GM19467 (cell line): ENCODE measurements around the gene TMEM63B.
"Not testable (repeated sequence)": the region's sequence is repeated elsewhere in the genome, so short reads cannot be mapped to it uniquely, and the experiment has no call there.

ENCODE experiments used
- ATAC-seq: cut with Tn5 transposase; IDR thresholded peaks from one replicate; pipeline ENCODE4 v1.9.1; 2021; ENCODE audit warnings: mild to moderate bottlenecking, moderate library complexity; ENCODE audit not compliant: unreplicated experiment

Gene TMEM63B

DNA sequence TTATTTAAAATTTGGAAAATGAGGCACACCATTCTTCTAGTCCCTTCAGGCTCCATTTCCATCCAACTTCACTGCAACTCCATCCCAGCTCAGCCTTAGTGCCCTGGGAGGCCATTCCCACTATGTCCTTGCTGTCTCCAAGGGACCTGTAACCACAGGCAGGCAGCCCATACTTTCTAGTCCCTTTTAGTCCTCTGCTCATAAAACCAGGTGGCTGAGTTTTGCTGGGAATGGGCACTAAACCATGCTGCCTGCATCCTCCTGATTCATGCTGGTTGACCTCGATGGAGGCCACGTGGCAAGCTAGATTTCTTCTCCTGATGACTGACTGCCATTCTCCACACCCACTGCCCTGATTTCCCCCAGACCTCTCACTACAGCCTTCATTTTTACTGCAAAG, 61.9 kb downstream of the TMEM63B start:
- ATAC-seq = no peak

GRCh38 chr6:44190715-44191114, 63.4 kb downstream of the TMEM63B start:
- no peak for ATAC-seq

GRCh38 chr6:44192428-44193041, 65.2 kb downstream of the TMEM63B start:
- ATAC-seq = no peak

DNA sequence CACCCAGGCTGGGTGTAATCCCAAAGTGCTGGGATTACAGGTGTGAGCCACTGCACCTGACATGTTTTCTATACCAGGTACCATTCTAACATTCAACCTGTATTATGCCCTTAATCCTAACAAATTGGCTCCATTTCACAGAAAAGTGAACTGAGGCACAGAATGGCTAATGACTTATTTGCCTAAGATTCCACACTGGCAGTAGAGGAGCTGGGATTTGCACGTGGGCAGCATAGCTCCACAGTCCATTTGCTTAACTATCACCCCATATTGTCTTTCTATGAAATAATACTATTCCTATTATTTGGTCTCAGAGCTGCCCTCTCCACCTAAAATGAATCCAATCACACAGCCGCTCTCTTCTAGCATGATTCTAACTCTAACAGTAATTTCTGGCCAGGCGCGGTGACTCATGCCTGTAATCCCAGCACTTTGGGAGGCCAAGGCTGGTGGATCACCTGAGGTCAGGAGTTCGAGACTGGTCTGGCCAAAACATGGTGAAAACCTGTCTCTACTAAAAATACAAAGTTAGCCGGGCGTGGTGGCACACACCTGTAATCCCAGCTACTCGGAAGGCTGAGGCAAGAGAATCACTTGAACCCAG, 66.1 kb downstream of the TMEM63B start:
- no peak for ATAC-seq

DNA sequence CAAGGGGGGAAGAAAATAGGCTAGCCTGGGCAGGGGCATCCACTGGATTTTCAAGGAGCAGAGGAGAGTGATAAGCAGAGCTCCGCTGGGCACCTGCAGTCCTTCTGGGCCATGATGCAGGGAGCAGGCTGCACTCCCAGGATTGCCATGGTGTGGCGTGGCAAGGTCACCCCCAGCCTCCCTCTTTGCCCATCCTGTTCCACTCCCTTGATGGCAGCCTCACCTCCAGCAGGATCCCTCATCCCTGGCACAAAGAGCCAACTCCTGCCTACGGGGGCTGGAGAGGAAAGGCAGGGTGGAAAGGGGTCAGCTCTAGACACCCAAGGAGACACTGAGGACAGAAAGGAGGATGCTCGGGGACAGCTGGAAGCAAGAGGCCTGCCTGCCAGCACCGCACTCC, 67.0 kb downstream of the TMEM63B start:
- ATAC-seq = no peak

DNA sequence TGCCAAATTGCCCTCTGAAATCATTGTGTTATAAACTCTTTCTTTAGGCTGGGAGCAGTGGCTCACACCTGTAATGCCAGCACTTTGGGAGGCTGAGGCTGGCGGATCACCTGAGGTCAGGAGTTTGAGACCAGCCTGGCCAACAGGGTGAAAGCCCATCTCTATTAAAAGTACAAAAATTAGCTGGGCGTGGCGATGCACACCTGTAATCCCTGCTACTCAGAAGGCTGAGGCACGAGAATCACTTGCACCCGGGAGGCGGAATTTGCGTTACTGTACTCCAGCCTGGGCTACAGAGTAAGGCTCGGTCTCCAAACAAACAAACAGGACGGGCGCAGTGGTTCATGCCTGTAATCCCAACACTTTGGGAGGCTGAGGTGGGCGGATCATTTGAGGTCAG, 69.0 kb downstream of the TMEM63B start:
- not testable (repeated sequence) for ATAC-seq

DNA sequence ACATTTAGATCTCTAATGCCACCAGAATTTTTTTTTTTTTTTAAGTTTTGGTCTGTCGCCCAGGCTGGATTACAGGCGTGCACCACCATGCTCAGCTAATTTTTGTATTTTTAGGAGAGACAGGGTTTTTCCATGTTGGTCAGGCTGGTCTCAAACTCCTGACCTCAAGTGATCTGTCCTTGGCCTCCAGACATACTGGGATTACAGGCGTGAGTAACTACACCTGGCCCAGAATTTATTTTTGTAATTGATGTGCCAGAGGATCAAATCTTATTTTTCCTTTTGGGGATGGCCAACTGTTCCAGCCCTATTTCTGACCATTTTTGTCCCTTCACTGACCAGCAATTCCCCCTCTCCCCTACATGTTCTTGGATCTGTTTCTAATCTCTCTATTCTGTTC, 71.3 kb downstream of the TMEM63B start:
- no peak for ATAC-seq

- no peak for ATAC-seq
Measured at GRCh38 chr6:44199883-44200282, 72.5 kb downstream of the TMEM63B start.

GRCh38 chr6:44201200-44201599, 73.8 kb downstream of the TMEM63B start:
- ATAC-seq = no peak

- no peak for ATAC-seq
Measured at GRCh38 chr6:44201638-44202303, 74.4 kb downstream of the TMEM63B start.

- no peak for ATAC-seq
Measured at GRCh38 chr6:44202332-44202971, 75.1 kb downstream of the TMEM63B start.

GRCh38 chr6:44202972-44203750, 75.8 kb downstream of the TMEM63B start:
- ATAC-seq = no peak

- no peak for ATAC-seq
Measured at GRCh38 chr6:44203955-44204354, 76.6 kb downstream of the TMEM63B start.
